HepG2 (cell line): ENCODE data around the gene CD79A.

Source experiments
- BHLHE40 ChIP-seq: IDR thresholded peaks from 2 replicates; pipeline ENCODE4 v1.6.1; 2011; ENCODE audit warnings: low read length, improper control_type of control experiment
- CTCF ChIP-seq: sonication (generic); formaldehyde crosslinking; IDR thresholded peaks from 2 replicates; pipeline ENCODE4 v1.5.0; 2020; ENCODE audit warnings: mild to moderate bottlenecking, missing genetic modification reagents, moderate library complexity
- GTF2F1 ChIP-seq: fragments of 150-350 bp; IDR thresholded peaks from 2 replicates; pipeline ENCODE4 v1.6.1; 2014; ENCODE audit warnings: low read length
- MAZ ChIP-seq, 2 experiments: sonication (generic) in 1 of 2; formaldehyde crosslinking in 1 of 2; IDR thresholded peaks; 2 replicates each; pipeline versions ENCODE4 v1.5.0 to v1.6.1; 2012 to 2020; ENCODE audit warnings: low read depth in 2 of 2, mild to moderate bottlenecking in 2 of 2, borderline replicate concordance in 1 of 2, improper control_type of control experiment in 1 of 2, low read length in 1 of 2, missing genetic modification reagents in 1 of 2, moderate library complexity in 1 of 2
- NR2C2 ChIP-seq: sonication (generic); formaldehyde crosslinking; IDR thresholded peaks from 2 replicates; pipeline ENCODE4 v1.4.0; 2020; ENCODE audit warnings: missing genetic modification reagents, mild to moderate bottlenecking, moderate library complexity, borderline replicate concordance
- RFX1 ChIP-seq: fragments of 450-650 bp; IDR thresholded peaks from 2 replicates; pipeline ENCODE4 v1.6.1; 2017
- RXRA ChIP-seq: sonication (generic); formaldehyde crosslinking; IDR thresholded peaks from 2 replicates; pipeline ENCODE4 v1.5.1; 2020; ENCODE audit warnings: missing genetic modification reagents
- SATB2 ChIP-seq: sonication (generic); formaldehyde crosslinking; IDR thresholded peaks from 2 replicates; pipeline ENCODE4 v1.5.0; 2020; ENCODE audit warnings: missing genetic modification reagents
- SOX13 ChIP-seq, 3 experiments: fragments of 450-650 bp in 1 of 3; sonication (generic) in 1 of 3; formaldehyde crosslinking in 1 of 3; IDR thresholded peaks in 2 of 3; conservative IDR thresholded peaks in 1 of 3; 2 replicates each; pipeline versions ENCODE4 v1.5.0 to v1.6.1; 2016 to 2020; ENCODE audit warnings: antibody characterized with exemption in 1 of 3, mild to moderate bottlenecking in 1 of 3, missing compliant biosample characterization in 1 of 3, missing genetic modification reagents in 1 of 3, moderate library complexity in 1 of 3
- TBP ChIP-seq: sonication (generic); formaldehyde crosslinking; IDR thresholded peaks from 2 replicates; pipeline ENCODE4 v1.5.0; 2020; ENCODE audit warnings: missing genetic modification reagents
- ZMYM4 ChIP-seq: sonication (generic); formaldehyde crosslinking; IDR thresholded peaks from 2 replicates; pipeline ENCODE4 v1.8.1; 2023; ENCODE audit warnings: mild to moderate bottlenecking, missing genetic modification reagents
- ZNF280D ChIP-seq: sonication (generic); formaldehyde crosslinking; IDR thresholded peaks from 2 replicates; pipeline ENCODE4 v1.5.1; 2020; ENCODE audit warnings: mild to moderate bottlenecking, missing genetic modification reagents
- ZNF530 ChIP-seq: sonication (generic); formaldehyde crosslinking; IDR thresholded peaks from 2 replicates; pipeline ENCODE4 v1.5.0; 2020; ENCODE audit warnings: low read depth, mild to moderate bottlenecking, missing genetic modification reagents

GRCh38 chr19:41909706-41910105 lies 32.6 kb downstream of the CD79A start:
- TF ChIP-seq CTCF (CRISPR knock-in tag) = no peak
- no peak for TF ChIP-seq ZNF280D (CRISPR knock-in tag)
- TF ChIP-seq GTF2F1 = no peak
- TF ChIP-seq SOX13 (IDR thresholded peaks at IDR 0.05) = no peak
- TF ChIP-seq SOX13 (CRISPR knock-in tag; conservative IDR thresholded peaks at IDR 0.05 in 1 of 2, IDR thresholded peaks at IDR 0.05 in 1 of 2) = no peak
- TF ChIP-seq NR2C2 (CRISPR knock-in tag) = no peak
- TF ChIP-seq TBP (CRISPR knock-in tag) = no peak
- TF ChIP-seq ZMYM4 (CRISPR knock-in tag) = no peak
- no peak for TF ChIP-seq RXRA (CRISPR knock-in tag)
- TF ChIP-seq ZNF530 (CRISPR knock-in tag) = no peak
- no peak for TF ChIP-seq MAZ (IDR thresholded peaks at IDR 0.05; ENCODE audit: borderline replicate concordance, low read depth, low read length)
- TF ChIP-seq MAZ (CRISPR knock-in tag; IDR thresholded peaks at IDR 0.05; ENCODE audit: low read depth) = no peak
- no peak for TF ChIP-seq RFX1
- no peak for TF ChIP-seq BHLHE40
- TF ChIP-seq SATB2 (CRISPR knock-in tag) = no peak
